Stimulated activated naive CD8-positive, alpha-beta T cell treated with anti-CD3 and anti-CD28 coated beads, Interleukin-15, Interleukin-2, amounts not matched to agents 100 ng/mL and 50 ng/mL, for 24 hours (primary cell): ENCODE data around the gene POLN.
"Not testable (repeated sequence)": the region's sequence is repeated elsewhere in the genome, so short reads cannot be mapped to it uniquely, and the experiment has no call there.

Experiments
- H3K27ac Mint-ChIP-seq: one replicate; pipeline ENCODE4 v1.8.0; 2021; ENCODE audit warnings: mild to moderate bottlenecking, mixed read lengths
- H3K27me3 Mint-ChIP-seq: one replicate; pipeline ENCODE4 v1.8.0; 2021; ENCODE audit warnings: mixed read lengths
- H3K36me3 Mint-ChIP-seq: one replicate; pipeline ENCODE4 v1.8.0; 2021; ENCODE audit warnings: low read depth, mixed read lengths
- H3K4me1 Mint-ChIP-seq: one replicate; pipeline ENCODE4 v1.8.0; 2021; ENCODE audit warnings: low read depth, mixed read lengths
- H3K4me3 Mint-ChIP-seq: one replicate; pipeline ENCODE4 v1.8.0; 2021; ENCODE audit warnings: mild to moderate bottlenecking, mixed read lengths
- H3K9me3 Mint-ChIP-seq: one replicate; pipeline ENCODE4 v1.8.0; 2021; ENCODE audit warnings: mixed read lengths

POLN gene

DNA sequence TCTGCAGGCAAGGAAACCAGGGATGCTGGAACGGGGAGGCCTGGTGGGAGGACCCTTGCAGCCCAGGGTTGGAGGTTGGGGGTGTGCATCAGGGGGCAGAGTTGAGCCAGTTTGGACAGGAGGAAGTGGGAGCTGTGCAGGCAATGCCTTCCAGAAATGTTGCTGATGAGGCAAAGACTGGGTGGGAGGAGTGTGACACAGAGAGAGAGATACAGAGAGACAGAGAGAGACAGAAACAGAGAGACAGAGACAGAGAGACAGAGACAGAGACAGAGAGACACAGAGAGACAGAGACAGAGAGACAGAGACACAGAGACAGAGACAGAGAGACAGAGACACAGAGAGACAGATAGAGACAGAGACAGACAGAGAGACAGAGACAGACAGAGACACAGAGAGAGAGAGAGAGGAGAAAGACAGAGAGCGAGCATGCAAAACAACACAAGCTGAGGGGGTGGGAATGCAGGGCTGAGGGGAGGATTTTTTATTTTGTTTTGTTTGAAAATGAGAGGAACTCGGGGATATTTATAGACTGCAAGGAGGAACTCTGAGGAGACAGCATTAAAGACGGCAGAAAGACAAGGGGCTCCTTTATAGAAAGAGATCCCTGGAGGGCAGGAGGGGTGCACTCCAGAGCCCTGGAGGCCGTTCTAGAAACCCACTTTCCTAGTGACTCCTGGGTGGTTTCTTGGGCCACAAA is 1.9 kb upstream of the POLN start:
- no peaks in the 10 kb centered on the region for H3K9me3 Mint-ChIP-seq
- H3K36me3 Mint-ChIP-seq, result peaks cover 17% of the 10 kb centered on the region
- peak overlapping the region; percentile 2 for H3K27ac Mint-ChIP-seq
- no peak overlapping the region for H3K4me3 Mint-ChIP-seq
- no peaks in the 10 kb centered on the region for H3K27me3 Mint-ChIP-seq
- peaks cover 33% of the 10 kb centered on the region for H3K4me1 Mint-ChIP-seq

DNA sequence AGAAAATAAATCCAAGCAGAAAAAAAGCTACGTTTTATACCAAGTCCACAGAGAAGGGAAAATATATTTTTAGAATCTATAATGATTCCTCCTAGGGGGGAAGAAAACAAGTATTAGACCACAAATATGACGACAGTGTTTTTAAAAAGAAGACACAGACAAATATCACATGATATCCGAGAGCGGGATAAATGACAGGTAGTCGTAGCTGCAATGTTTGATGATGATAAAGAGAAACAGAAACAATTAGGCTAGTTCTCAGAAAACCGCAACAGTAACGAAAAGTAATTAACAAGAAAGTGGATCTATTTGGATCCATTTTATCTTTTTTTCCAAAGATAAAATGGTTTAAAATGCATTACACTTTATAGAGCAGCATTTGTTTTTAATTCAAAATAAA is 918 bp downstream of the POLN start:
- Mint-ChIP-seq H3K4me3 (peak overlapping the region; percentile 93), H3K36me3 (peaks cover 31% of the 10 kb centered on the region), H3K9me3 (no peaks in the 10 kb centered on the region), H3K4me1 (peaks cover 54% of the 10 kb centered on the region), H3K27ac (peak overlapping the region; percentile 80), H3K27me3 (no peaks in the 10 kb centered on the region)

DNA sequence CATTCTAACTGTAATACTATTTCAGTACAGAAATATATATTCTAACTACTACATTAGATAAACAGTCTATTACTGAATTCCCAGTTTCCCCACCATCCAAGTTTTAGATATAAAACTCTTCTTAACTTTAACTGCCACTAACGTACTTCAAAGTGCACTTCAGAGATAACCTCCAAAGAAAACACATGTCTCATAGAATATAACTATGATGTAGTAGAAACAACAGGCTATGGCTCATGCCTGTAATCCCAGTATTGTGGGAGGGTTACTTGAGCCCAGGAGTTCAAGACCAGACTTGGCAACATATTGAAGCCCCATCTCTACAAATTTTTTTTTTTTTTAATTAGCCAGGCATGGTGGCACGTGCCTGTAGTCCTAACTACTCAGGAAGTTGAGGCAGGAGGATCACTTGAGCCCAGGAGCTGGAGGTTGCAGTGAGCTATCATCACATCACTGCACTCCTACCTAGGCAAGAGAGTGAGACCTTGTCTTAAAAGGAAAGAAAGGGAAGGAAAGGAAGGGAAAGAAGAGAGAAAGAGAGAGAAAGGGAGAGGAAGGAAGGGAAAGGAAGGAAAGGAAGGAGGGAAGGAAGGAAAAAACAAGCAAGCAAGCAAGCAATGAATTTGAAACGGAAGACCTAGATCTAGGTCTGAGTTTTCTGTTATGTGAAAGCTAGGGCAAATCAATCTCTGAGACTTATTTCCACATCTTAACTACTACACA is 4.8 kb downstream of the POLN start:
- Mint-ChIP-seq H3K9me3 (no peaks in the 10 kb centered on the region), H3K4me3 (no peak overlapping the region), H3K36me3 (peaks cover 64% of the 10 kb centered on the region), H3K27me3 (no peaks in the 10 kb centered on the region), H3K27ac (no peak overlapping the region), H3K4me1 (peaks cover 65% of the 10 kb centered on the region)

DNA sequence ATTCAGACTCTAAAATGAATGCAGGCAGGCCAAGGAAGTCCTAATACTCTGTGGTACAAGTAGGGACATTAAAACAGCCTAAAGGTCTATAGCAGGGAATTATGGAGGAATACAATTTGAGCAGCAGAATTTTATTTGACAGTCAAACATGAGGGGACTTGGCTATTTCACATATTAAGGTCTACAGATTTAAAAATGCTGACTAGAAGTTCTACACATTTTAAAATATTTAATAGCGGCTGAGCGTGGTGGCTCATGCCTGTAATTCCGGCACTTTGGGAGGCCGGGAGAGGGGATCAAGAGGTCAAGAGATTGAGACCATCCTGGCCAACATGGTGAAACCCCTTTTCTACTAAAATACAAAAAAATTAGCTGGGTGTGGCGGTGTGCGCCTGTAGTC is 10.8 kb downstream of the POLN start:
- Mint-ChIP-seq H3K4me1 (peaks cover 25% of the 10 kb centered on the region), H3K36me3 (peaks cover 53% of the 10 kb centered on the region), H3K9me3 (no peaks in the 10 kb centered on the region), H3K27me3 (no peaks in the 10 kb centered on the region), H3K27ac (no peak overlapping the region), H3K4me3 (no peak overlapping the region)

DNA sequence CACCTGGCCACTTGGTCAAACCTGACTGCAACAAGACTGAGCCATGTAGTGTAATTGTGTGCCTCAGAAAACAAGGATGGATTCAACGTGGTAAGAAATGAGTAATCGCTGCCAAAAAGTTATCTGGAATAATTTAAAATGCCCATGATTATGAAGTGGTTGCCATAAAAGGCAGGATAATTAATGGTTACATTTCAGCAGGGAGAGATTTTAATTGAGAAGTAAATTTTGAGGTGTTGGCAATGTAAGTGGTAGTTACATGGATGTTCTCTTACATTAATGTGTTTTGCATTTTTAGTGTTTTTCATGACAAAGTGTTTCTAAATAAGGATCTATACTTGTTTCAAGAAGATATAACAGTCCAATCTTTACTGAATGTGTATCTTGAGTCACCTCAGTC is 15.7 kb downstream of the POLN start:
- Mint-ChIP-seq H3K27me3 (no peaks in the 10 kb centered on the region), H3K4me1 (no peaks in the 10 kb centered on the region), H3K36me3 (peaks cover 28% of the 10 kb centered on the region), H3K4me3 (no peak overlapping the region), H3K27ac (no peak overlapping the region), H3K9me3 (no peaks in the 10 kb centered on the region)

DNA sequence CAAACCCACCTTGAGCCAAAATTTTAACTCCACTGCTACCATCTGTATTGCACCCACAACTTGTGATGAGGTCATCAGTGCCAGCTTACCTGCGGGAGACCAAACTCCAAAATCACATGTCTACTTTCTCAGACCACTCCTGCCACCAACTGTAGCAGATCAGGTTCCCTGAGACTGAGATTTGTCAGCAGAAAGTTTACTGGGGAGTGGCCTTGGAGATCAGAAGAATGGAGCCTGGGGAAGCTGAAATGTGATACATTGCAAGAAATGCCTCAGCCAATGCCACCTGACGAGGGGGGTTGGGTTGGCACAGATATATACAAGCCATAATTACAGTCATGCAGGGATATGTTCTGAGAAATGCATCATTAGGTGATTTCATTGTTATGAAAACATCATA is 19.1 kb downstream of the POLN start:
- Mint-ChIP-seq H3K27ac (no peak overlapping the region), H3K36me3 (peaks cover 20% of the 10 kb centered on the region), H3K4me3 (no peak overlapping the region), H3K9me3 (no peaks in the 10 kb centered on the region), H3K27me3 (no peaks in the 10 kb centered on the region), H3K4me1 (no peaks in the 10 kb centered on the region)

DNA sequence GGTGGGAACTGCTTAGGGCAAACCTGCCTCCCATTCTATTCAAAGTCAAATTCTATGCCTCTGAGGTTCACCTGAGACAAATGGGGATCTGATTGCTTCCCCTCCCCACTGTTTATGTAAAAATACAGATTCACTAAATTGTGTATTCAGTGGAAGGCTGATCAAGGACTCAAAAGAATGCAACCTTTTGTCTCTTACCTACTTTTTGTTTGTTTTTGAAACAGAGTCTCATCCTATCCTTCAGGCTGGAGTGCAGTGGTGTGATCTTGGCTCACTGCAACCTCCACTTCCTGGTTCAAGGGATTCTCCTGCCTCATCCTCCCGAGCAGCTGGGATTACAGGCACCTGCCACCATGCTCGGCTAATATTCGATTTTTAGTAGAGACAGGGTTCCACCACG is 20.5 kb downstream of the POLN start:
- H3K4me3 Mint-ChIP-seq, H3K4me1 Mint-ChIP-seq, H3K27ac Mint-ChIP-seq, H3K27me3 Mint-ChIP-seq, H3K9me3 Mint-ChIP-seq: not testable (repeated sequence)
- H3K36me3 Mint-ChIP-seq, result peaks cover 12% of the 10 kb centered on the region

DNA sequence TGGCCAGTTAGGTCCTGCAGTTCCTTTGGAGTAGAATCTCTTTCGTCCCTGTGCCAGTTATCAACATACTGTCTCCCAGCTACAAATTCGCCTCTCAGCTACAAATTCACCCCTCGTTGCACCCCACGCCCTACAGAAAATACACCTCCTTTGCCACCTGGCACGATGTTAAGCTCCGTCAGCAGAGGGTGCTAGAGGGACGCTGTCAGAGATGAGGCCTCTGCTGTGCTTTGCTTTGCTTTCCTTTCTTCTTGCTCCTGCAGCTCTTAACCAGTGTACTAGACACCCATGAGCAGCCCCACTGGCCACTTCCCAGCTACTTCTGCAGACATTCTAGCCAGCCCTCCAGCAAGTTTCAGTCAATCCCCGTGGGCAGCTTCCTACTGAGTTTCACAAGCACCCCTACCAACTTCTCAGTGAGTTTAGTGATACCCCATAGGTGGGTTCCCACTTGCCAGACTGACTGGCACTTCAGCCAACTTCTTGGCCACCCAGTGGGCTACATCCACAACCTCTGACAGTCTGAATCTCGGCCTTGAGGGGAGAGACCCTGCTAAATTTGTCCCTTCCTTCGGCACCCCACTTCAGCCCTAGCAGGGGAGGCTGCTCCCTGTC is 21.8 kb downstream of the POLN start:
- H3K4me3 Mint-ChIP-seq, result no peak overlapping the region
- H3K27ac Mint-ChIP-seq, result no peak overlapping the region
- no peaks in the 10 kb centered on the region for H3K27me3 Mint-ChIP-seq
- H3K4me1 Mint-ChIP-seq, result no peaks in the 10 kb centered on the region
- H3K36me3 Mint-ChIP-seq, result peaks cover 5% of the 10 kb centered on the region
- no peaks in the 10 kb centered on the region for H3K9me3 Mint-ChIP-seq

DNA sequence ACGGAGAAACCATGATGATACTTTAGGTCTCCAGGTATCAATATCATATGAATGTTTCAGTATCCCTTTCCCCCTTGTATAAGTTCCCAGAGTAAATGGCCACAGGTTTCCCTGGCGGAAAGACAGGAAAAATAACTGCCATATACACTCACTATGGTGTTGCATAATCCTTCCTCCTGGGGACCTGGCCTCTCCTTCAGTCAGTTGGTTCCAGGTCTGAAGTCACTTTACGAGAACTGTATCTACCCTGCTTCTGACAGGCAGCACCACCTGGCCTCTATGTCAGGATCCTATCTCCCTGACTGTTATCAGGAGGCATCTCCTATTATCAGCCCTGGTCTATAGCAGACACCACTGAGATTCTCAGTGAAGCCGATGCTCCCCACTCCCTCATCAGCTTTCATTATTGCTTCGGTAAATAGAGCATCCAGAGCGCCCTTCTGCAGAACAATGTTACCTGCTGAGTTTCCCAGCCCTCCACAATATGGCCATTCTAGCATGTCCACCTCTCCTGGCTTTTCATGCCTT is 22.6 kb downstream of the POLN start:
- peaks cover 5% of the 10 kb centered on the region for H3K36me3 Mint-ChIP-seq
- no peak overlapping the region for H3K27ac Mint-ChIP-seq
- no peaks in the 10 kb centered on the region for H3K4me1 Mint-ChIP-seq
- H3K9me3 Mint-ChIP-seq, result no peaks in the 10 kb centered on the region
- H3K4me3 Mint-ChIP-seq, result no peak overlapping the region
- no peaks in the 10 kb centered on the region for H3K27me3 Mint-ChIP-seq

DNA sequence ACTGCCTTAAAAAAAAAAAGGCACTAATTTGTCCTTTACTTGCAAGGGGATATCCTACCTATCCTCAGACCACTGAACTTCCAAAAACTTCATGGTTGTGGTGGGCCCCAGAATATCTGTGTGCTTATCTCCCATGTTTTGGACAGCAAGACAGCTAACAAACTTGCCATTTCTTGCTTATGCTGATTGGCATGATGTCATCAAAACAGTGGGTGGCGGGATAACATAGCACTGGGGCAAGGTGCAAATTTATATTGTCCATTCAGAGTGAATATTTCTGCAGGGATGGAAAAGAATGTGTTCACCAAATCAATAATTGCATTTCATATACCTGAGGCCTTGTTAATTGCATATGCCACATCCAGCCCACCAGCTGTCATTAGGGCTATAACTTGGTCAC is 23.5 kb downstream of the POLN start:
- Mint-ChIP-seq H3K36me3 (peaks cover 5% of the 10 kb centered on the region), H3K27ac (no peak overlapping the region), H3K27me3 (no peaks in the 10 kb centered on the region), H3K4me3 (no peak overlapping the region), H3K9me3 (no peaks in the 10 kb centered on the region), H3K4me1 (no peaks in the 10 kb centered on the region)

DNA sequence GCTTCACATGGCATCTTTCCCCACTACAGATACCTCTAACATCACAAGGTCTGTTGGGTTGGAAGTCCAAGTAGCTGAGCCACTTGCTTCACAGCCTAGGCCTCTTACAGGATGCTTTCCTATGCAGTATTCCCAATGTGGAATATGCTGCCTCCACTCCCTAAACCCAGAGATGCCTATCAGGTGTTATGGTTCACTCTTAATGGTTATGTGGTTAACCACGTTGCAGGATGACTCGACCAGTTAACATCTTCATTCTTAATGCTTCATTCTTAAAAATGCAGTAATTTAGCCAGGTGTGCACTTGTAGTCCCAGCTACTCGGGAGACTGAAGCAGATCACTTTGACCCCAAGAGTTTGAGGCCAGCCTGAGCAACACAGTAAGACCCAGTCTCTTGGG is 24.2 kb downstream of the POLN start:
- H3K36me3 Mint-ChIP-seq, result peaks cover 3% of the 10 kb centered on the region

DNA sequence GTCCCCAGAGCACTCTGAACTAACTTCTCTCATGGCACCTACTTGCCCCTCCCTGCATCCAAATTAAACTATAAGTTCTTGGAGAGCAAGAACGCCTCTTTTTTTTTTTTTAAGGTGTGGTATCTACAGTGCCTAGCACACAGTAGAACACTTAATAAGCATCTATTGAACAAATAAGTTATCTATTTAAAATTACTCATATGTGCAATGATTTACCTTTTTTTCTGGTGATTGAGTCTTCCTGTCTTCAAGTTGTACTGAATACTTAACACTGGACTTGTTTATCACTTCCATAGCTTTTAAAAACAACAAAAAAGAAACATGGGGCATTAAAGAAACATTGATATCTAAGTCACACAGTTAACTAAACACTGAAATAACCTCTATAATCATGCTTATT is 29.1 kb downstream of the POLN start:
- H3K27me3 Mint-ChIP-seq, result no peaks in the 10 kb centered on the region
- no peaks in the 10 kb centered on the region for H3K9me3 Mint-ChIP-seq
- no peak overlapping the region for H3K4me3 Mint-ChIP-seq
- H3K36me3 Mint-ChIP-seq, result no peaks in the 10 kb centered on the region
- H3K4me1 Mint-ChIP-seq, result no peaks in the 10 kb centered on the region
- no peak overlapping the region for H3K27ac Mint-ChIP-seq

More for the DNA sequence above, 24.2 kb downstream of the POLN start:
- H3K27ac Mint-ChIP-seq, result no peak overlapping the region
- no peaks in the 10 kb centered on the region for H3K27me3 Mint-ChIP-seq
- no peaks in the 10 kb centered on the region for H3K4me1 Mint-ChIP-seq
- H3K9me3 Mint-ChIP-seq, result no peaks in the 10 kb centered on the region
- no peak overlapping the region for H3K4me3 Mint-ChIP-seq

DNA sequence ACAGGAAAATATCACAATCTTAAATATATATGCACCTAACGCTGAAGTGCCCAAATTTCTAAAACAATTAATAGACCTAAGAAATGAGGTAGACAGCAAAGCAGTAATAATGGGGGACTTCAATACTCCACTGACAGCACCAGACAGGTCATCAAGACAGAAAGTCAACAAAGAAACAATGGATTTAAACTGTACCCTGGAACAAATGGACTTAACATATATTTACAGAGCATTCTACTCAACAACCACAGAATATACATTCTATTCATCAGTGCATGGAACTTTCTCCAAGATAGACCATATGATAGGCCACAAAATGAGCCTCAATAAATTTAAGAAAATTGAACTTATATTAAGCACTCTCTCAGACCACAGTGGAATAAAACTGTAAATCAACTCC is 39.1 kb downstream of the POLN start:
- H3K4me3 Mint-ChIP-seq, H3K27ac Mint-ChIP-seq, H3K36me3 Mint-ChIP-seq, H3K9me3 Mint-ChIP-seq, H3K4me1 Mint-ChIP-seq, H3K27me3 Mint-ChIP-seq: not testable (repeated sequence)

DNA sequence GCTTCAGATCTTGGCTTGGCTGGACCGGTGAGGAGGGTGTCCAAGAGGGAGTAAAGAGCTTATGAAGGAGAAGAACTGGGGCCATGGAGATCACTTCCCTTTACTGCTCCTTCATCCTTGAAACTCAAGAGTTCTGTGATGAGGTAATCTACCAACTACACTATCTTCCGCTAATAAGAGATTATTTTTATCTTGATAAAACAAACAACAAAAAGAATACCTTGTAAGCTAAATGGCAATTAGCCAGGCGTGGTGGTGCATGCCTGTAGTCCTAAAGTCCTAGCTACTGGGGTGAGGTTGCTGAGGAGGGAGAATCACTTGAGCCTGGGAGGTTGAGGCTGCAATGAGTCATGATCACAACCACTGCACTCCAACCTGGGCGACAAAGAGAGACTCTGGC is 47.4 kb downstream of the POLN start:
- Mint-ChIP-seq H3K9me3 (no peaks in the 10 kb centered on the region), H3K27ac (no peak overlapping the region), H3K36me3 (peaks cover 5% of the 10 kb centered on the region), H3K4me1 (no peaks in the 10 kb centered on the region), H3K4me3 (no peak overlapping the region), H3K27me3 (no peaks in the 10 kb centered on the region)

DNA sequence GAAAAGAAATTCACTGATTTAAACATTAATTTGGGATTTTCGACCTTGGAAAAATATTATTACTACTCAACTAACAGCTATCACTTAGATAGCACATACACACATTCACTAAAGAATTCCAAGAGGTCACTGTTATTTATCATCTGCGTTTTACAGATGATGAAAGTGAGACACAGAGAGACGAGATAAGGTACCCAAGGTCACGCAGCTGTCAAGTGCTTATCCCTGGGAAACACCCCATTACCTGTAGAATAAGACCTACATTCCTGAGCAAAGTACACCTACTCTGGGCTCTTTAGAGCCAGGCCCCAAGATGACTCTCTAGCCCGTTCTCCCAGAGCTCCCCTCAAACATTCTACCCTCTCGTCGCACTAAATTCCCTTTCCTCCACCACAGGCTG is 48.6 kb downstream of the POLN start:
- Mint-ChIP-seq H3K27ac (no peak overlapping the region), H3K27me3 (no peaks in the 10 kb centered on the region), H3K36me3 (peaks cover 5% of the 10 kb centered on the region), H3K9me3 (no peaks in the 10 kb centered on the region), H3K4me3 (no peak overlapping the region), H3K4me1 (no peaks in the 10 kb centered on the region)
